Cardiac fibroblast (primary cell): Measurements from ENCODE around the gene PIP4K2A.

ENCODE experiments used
- DNase-seq, 2 donors: peaks; one replicate each; pipeline versions ENCODE4 v3.0.0 to v3.0.0-alpha.2; 2010; ENCODE audit warnings: low read depth in 2 of 2
- H3K4me3 ChIP-seq, 2 donors: replicated peaks in 1 of 2; 1 replicate in 1 of 2; 2 replicates in 1 of 2; pipeline ENCODE4 v1.5.1; 2011; ENCODE audit warnings: low read depth in 2 of 2, low read length in 2 of 2, mild to moderate bottlenecking in 2 of 2, moderate library complexity in 1 of 2
- CTCF ChIP-seq: IDR thresholded peaks from one replicate; pipeline ENCODE4 v1.5.1; 2011; ENCODE audit warnings: low read depth, mild to moderate bottlenecking, low read length, inconsistent platforms

PIP4K2A gene

GRCh38 chr10:22604344-22605126 lies 109.8 kb downstream of the PIP4K2A start:
- TF ChIP-seq CTCF = no peak
- DNase-seq = no peak
- H3K4me3 ChIP-seq = no peak overlapping the region

- no peak for DNase-seq
- TF ChIP-seq CTCF = no peak
- H3K4me3 ChIP-seq = no peak overlapping the region
These were observed 110.8 kb downstream of the PIP4K2A start for GRCh38 chr10:22603581-22603980.

- TF ChIP-seq CTCF = no peak
- no peak overlapping the region for H3K4me3 ChIP-seq
- DNase-seq = no peak
These were observed 112.8 kb downstream of the PIP4K2A start for GRCh38 chr10:22601618-22602017.

- DNase-seq = no peak
- H3K4me3 ChIP-seq = no peak overlapping the region
- no peak for TF ChIP-seq CTCF
These were observed 114.6 kb downstream of the PIP4K2A start for GRCh38 chr10:22599636-22600228.

- DNase-seq = peak; percentile 54 to 73
- TF ChIP-seq CTCF = no peak
- H3K4me3 ChIP-seq = no peak overlapping the region
These were observed 115.3 kb downstream of the PIP4K2A start for GRCh38 chr10:22599048-22599561.

GRCh38 chr10:22598478-22598877 lies 115.9 kb downstream of the PIP4K2A start:
- DNase-seq = no peak
- no peak overlapping the region for H3K4me3 ChIP-seq
- TF ChIP-seq CTCF = no peak
